ENCODE measurements around the gene TAAR1.
"Not testable (repeated sequence)": the region's sequence is repeated elsewhere in the genome, so short reads cannot be mapped to it uniquely, and the experiment has no call there.

The TAAR1 gene

GRCh38 chr6:132650429-132650828 is 8.6 kb downstream of the TAAR1 start:
- no peak overlapping the region for H3K4me2 ChIP-seq (ENCODE audit: low read length)
- no peak overlapping the region for H3K4me3 ChIP-seq (ENCODE audit: low read depth, low read length)
- no peaks in the 10 kb centered on the region for H3K27me3 ChIP-seq (ENCODE audit: control insufficient read depth, insufficient read depth, low read length)
- no peaks in the 10 kb centered on the region for H3K79me2 ChIP-seq
- TF ChIP-seq CTCF (IDR thresholded peaks at IDR 0.05) = no peak
- H3K9me3 ChIP-seq (ENCODE audit: control insufficient read depth, low read length) = no peaks in the 10 kb centered on the region
- no peak overlapping the region for H3K27ac ChIP-seq
- no peak overlapping the region for H2AFZ ChIP-seq
- H3K4me1 ChIP-seq = no peaks in the 10 kb centered on the region
- H3K36me3 ChIP-seq (ENCODE audit: control insufficient read depth, insufficient read depth, low read length) = no peaks in the 10 kb centered on the region
- no peak overlapping the region for H3K9ac ChIP-seq

GRCh38 chr6:132648828-132649227 is 10.2 kb downstream of the TAAR1 start:
- no peak for TF ChIP-seq CTCF (IDR thresholded peaks at IDR 0.05)
- no peaks in the 10 kb centered on the region for H3K9me3 ChIP-seq (ENCODE audit: control insufficient read depth, low read length)
- H3K9ac ChIP-seq = no peak overlapping the region
- H3K4me2 ChIP-seq (ENCODE audit: low read length) = no peak overlapping the region
- H2AFZ ChIP-seq = no peak overlapping the region
- H3K36me3 ChIP-seq (ENCODE audit: control insufficient read depth, insufficient read depth, low read length) = no peaks in the 10 kb centered on the region
- H3K79me2 ChIP-seq = no peaks in the 10 kb centered on the region
- H3K27me3 ChIP-seq (ENCODE audit: control insufficient read depth, insufficient read depth, low read length) = no peaks in the 10 kb centered on the region
- H3K4me3 ChIP-seq (ENCODE audit: low read depth, low read length) = no peak overlapping the region
- no peak overlapping the region for H3K27ac ChIP-seq
- H3K4me1 ChIP-seq = no peaks in the 10 kb centered on the region

- Histone ChIP-seq H3K79me2 (no peaks in the 10 kb centered on the region), H3K27ac (no peak overlapping the region), H3K9ac (no peak overlapping the region), H3K4me3 (ENCODE audit: low read depth, low read length) (no peak overlapping the region), H2AFZ (no peak overlapping the region), H3K9me3 (ENCODE audit: control insufficient read depth, low read length) (no peaks in the 10 kb centered on the region), H3K4me2 (ENCODE audit: low read length) (no peak overlapping the region), H3K36me3 (ENCODE audit: control insufficient read depth, insufficient read depth, low read length) (no peaks in the 10 kb centered on the region), H3K27me3 (ENCODE audit: control insufficient read depth, insufficient read depth, low read length) (no peaks in the 10 kb centered on the region), H3K4me1 (no peaks in the 10 kb centered on the region)
- TF ChIP-seq CTCF (IDR thresholded peaks at IDR 0.05) = no peak
Observed at GRCh38 chr6:132648356-132648755, 10.6 kb downstream of the TAAR1 start.

GRCh38 chr6:132643547-132643946 is 15.4 kb downstream of the TAAR1 start:
- H3K9me3 ChIP-seq (ENCODE audit: control insufficient read depth, low read length) = no peaks in the 10 kb centered on the region
- TF ChIP-seq CTCF (IDR thresholded peaks at IDR 0.05) = no peak
- H3K27me3 ChIP-seq (ENCODE audit: control insufficient read depth, insufficient read depth, low read length) = no peaks in the 10 kb centered on the region
- H3K9ac ChIP-seq = no peak overlapping the region
- no peak overlapping the region for H3K4me2 ChIP-seq (ENCODE audit: low read length)
- no peaks in the 10 kb centered on the region for H3K79me2 ChIP-seq
- no peak overlapping the region for H3K27ac ChIP-seq
- no peaks in the 10 kb centered on the region for H3K36me3 ChIP-seq (ENCODE audit: control insufficient read depth, insufficient read depth, low read length)
- H2AFZ ChIP-seq = no peak overlapping the region
- no peak overlapping the region for H3K4me3 ChIP-seq (ENCODE audit: low read depth, low read length)
- no peaks in the 10 kb centered on the region for H3K4me1 ChIP-seq

- H3K4me2 ChIP-seq (ENCODE audit: low read length); H3K36me3 ChIP-seq (ENCODE audit: control insufficient read depth, insufficient read depth, low read length): not testable (repeated sequence)
Observed at GRCh38 chr6:132637135-132637534, 21.8 kb downstream of the TAAR1 start.

GRCh38 chr6:132635906-132636305 is 23.1 kb downstream of the TAAR1 start:
- not testable (repeated sequence) for H3K4me2 ChIP-seq (ENCODE audit: low read length); H3K36me3 ChIP-seq (ENCODE audit: control insufficient read depth, insufficient read depth, low read length); H3K4me1 ChIP-seq; H3K4me3 ChIP-seq (ENCODE audit: low read depth, low read length); H2AFZ ChIP-seq; H3K9ac ChIP-seq; H3K27me3 ChIP-seq (ENCODE audit: control insufficient read depth, insufficient read depth, low read length); H3K27ac ChIP-seq; H3K9me3 ChIP-seq (ENCODE audit: control insufficient read depth, low read length); H3K79me2 ChIP-seq

More at GRCh38 chr6:132637135-132637534, 21.8 kb downstream of the TAAR1 start:
- not testable (repeated sequence) for H3K27me3 ChIP-seq (ENCODE audit: control insufficient read depth, insufficient read depth, low read length); H3K9ac ChIP-seq; H3K9me3 ChIP-seq (ENCODE audit: control insufficient read depth, low read length); H3K4me1 ChIP-seq; H2AFZ ChIP-seq; H3K79me2 ChIP-seq; H3K27ac ChIP-seq; H3K4me3 ChIP-seq (ENCODE audit: low read depth, low read length)

- not testable (repeated sequence) for H3K4me1 ChIP-seq; H3K27me3 ChIP-seq (ENCODE audit: control insufficient read depth, insufficient read depth, low read length); H3K36me3 ChIP-seq (ENCODE audit: control insufficient read depth, insufficient read depth, low read length); H3K9ac ChIP-seq; H2AFZ ChIP-seq; H3K79me2 ChIP-seq; H3K27ac ChIP-seq; H3K4me2 ChIP-seq (ENCODE audit: low read length); H3K4me3 ChIP-seq (ENCODE audit: low read depth, low read length); H3K9me3 ChIP-seq (ENCODE audit: control insufficient read depth, low read length)
Observed at GRCh38 chr6:132635288-132635687, 23.7 kb downstream of the TAAR1 start.
